Kidney epithelial cell (primary cell): ENCODE results near the gene MFAP5. TPM values are rescaled to one million over a fixed set of nuclear protein-coding genes. Genes with fewer than 3 reads are reported as not detected.
"Not testable (repeated sequence)": the region's sequence is repeated elsewhere in the genome, so short reads cannot be mapped to it uniquely, and the experiment has no call there.

ENCODE experiments used
- DNase-seq: peaks from one replicate; pipeline ENCODE4 v3.0.0-alpha.2; 2010; ENCODE audit warnings: low read depth
- H3K27me3 ChIP-seq: 2 replicates; pipeline ENCODE4 v1.6.0; 2011; ENCODE audit warnings: low read length; ENCODE audit not compliant: control insufficient read depth, insufficient read depth
- H3K36me3 ChIP-seq: 2 replicates; pipeline ENCODE4 v1.5.1; 2011; ENCODE audit warnings: low read length; ENCODE audit not compliant: control insufficient read depth, insufficient read depth
- H3K4me3 ChIP-seq: 2 replicates; pipeline ENCODE4 v1.5.1; 2011; ENCODE audit warnings: low read depth, mild to moderate bottlenecking, control low read depth, low read length
- total RNA-seq: library from RNA; depleted of rRNA; stranded (reverse); fragments of >200 nt; gene quantifications from 2 replicates; pipeline ENCODE4 v1.2.3, GENCODE V29; 2015
- TF ChIP-seq, protein P1 (sequence below): IDR thresholded peaks from 2 replicates; pipeline ENCODE4 v1.5.1; 2011; ENCODE audit warnings: mild to moderate bottlenecking, moderate library complexity, low read length, control low read depth, inconsistent platforms; ENCODE audit not compliant: insufficient read depth, poor library complexity, severe bottlenecking

MFAP5 gene
- total RNA-seq, 1 donor from 2014 or later = 15.8 TPM

DNA sequence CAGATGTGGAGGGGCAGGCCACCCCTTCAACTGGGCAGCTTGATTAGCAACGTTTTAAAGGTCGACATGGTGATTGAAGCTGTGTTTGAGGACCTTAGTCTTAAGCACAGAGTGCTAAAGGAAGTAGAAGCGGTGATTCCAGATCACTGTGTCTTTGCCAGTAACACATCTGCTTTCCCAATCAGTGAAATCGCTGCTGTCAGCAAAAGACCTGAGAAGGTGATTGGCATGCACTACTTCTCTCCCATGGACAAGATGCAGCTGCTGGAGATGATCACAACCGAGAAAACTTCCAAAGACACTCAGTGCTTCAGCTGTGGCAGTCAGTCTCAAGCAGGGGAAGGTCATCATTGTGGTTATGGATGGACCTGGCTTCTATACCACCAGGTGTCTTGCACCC, 26.0 kb downstream of the MFAP5 start:
- Histone ChIP-seq H3K36me3 (no peaks in the 10 kb centered on the region), H3K4me3 (no peak overlapping the region), H3K27me3 (no peaks in the 10 kb centered on the region)
- TF ChIP-seq, protein P1, sequence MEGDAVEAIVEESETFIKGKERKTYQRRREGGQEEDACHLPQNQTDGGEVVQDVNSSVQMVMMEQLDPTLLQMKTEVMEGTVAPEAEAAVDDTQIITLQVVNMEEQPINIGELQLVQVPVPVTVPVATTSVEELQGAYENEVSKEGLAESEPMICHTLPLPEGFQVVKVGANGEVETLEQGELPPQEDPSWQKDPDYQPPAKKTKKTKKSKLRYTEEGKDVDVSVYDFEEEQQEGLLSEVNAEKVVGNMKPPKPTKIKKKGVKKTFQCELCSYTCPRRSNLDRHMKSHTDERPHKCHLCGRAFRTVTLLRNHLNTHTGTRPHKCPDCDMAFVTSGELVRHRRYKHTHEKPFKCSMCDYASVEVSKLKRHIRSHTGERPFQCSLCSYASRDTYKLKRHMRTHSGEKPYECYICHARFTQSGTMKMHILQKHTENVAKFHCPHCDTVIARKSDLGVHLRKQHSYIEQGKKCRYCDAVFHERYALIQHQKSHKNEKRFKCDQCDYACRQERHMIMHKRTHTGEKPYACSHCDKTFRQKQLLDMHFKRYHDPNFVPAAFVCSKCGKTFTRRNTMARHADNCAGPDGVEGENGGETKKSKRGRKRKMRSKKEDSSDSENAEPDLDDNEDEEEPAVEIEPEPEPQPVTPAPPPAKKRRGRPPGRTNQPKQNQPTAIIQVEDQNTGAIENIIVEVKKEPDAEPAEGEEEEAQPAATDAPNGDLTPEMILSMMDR = no peak
- no peak for DNase-seq

DNA sequence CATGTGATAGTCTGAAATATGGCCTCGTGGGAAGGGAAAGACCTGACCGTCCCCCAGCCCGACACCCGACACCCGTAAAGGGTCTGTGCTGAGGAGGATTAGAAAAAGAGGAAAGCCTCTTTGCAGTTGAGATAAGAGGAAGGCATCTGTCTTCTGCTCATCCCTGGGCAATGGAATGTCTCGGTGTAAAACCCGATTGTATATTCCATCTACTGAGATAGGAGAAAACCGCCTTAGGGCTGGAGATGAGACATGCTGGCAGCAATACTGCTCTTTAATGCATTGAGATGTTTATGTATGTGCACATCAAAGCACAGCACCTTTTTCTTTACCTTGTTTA, 26.6 kb downstream of the MFAP5 start:
- not testable (repeated sequence) for H3K4me3 ChIP-seq, H3K27me3 ChIP-seq, DNase-seq

DNA sequence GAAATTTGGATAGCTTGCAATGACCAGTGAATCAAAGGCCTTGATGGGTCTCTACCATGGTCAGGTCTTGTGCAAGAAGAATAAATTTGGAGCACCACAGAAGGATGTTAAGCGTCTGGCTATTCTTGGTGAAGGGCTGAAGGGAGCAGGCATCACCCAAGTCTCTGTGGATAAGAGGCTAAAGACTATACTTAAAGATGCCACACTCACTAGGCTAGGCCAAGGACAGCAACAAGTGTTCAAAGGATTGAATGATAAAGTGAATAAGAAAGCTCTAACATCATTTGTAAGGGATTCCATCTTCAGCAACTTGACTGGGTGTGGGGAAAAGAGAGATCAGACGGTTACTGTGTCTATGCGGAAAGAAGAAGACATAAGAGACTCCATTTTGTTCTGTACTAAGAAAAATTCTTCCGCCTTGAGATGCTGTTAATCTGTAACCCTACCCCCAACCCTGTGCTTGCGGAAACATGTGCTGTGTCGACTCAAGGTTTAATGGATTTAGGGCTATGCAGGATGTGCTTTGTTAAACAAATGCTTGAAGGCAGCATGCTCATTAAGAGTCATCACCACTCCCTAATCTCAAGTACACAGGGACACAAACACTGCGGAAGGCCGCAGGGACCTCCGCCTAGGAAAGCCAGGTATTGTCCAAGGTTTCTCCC, 27.2 kb downstream of the MFAP5 start:
- not testable (repeated sequence) for H3K4me3 ChIP-seq, H3K27me3 ChIP-seq, DNase-seq, H3K36me3 ChIP-seq

More for the DNA sequence above, 26.6 kb downstream of the MFAP5 start:
- H3K36me3 ChIP-seq = not testable (repeated sequence)

DNA sequence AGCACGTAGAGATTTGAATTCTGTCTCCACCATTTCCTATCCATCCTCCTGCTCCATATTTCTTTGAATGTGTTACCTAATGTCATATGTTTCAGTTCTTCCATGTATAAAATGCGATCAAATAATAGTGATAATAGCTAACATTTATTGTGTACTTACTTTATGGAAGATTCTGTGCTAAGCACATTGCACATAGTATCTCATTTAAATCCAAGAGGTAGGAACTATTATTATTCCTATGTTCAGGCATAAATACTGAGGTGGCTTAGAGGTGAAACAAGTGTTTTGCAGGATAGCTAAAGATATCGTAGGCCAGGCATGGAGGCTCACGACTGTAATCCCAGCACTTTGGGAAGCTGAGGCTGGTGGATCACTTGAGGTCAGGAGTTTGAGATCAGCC, 32.5 kb downstream of the MFAP5 start:
- TF ChIP-seq, protein P1 = no peak
- no peak for DNase-seq
- Histone ChIP-seq H3K27me3 (no peaks in the 10 kb centered on the region), H3K4me3 (no peak overlapping the region), H3K36me3 (no peaks in the 10 kb centered on the region)

DNA sequence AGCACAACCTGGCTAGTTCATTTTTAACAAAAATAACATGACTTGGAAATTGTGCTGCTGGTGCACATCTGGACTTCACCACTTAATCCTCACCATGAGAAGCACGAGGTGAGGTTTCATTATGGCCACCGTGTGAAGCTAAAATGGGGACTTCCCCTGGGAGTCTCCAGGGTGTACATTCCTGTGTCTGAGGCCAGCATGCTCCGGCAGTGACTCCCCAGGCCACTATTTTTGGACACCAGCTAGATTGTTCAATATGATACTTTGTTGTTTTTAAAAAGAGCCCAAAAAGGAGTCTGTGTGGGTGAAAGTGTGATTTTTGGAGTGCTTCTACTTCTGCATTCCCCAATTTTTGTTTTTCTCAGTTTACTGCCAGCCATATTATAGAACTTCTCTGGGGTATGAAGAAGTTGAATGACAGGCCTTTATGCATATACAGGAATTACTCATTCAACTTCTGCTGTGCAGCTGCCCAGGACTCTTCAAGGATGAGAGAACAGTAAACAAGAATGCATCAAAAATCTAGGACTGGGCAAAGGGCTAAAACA, 33.1 kb downstream of the MFAP5 start:
- no peak overlapping the region for H3K4me3 ChIP-seq
- DNase-seq = no peak
- H3K27me3 ChIP-seq = no peaks in the 10 kb centered on the region
- TF ChIP-seq, protein P1 = no peak
- H3K36me3 ChIP-seq = no peaks in the 10 kb centered on the region

DNA sequence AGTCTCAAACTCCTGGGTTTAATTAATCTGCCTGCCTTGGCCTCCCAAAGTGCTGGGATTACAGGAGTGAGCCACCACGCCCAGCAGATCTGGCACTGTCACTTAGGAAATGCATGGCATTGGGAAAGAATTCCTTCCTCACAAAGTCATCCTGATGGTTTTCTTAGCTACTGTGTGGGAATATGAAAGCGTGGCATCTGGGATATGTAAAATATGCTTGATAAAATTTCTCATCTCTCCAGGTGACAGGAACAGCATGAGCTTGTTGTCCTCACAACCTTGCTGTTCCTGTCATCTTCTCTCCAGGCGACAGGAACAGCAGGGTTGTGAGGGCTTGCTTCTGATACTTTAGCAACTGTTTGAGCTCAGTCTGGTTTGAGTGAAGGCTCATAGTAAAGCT, 33.9 kb downstream of the MFAP5 start:
- no peak for DNase-seq
- Histone ChIP-seq H3K4me3 (no peak overlapping the region), H3K27me3 (no peaks in the 10 kb centered on the region), H3K36me3 (no peaks in the 10 kb centered on the region)
- TF ChIP-seq, protein P1 = no peak

DNA sequence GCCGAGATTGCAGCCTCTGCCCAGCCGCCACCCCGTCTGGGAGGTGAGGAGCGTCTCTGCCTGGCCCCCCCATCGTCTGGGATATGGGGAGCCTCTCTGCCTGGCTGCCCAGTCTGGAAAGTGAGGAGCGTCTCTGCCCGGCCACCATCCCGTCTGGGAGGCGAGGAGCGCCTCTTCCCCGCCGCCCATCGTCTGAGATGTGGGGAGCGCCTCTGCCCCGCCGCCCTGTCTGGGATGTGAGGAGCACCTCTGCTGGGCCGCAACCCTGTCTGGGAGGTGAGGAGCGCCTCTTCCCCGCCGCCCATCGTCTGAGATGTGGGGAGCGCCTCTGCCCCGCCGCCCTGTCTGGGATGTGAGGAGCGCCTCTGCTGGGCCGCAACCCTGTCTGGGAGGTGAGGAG, 37.9 kb downstream of the MFAP5 start:
- not testable (repeated sequence) for DNase-seq, H3K4me3 ChIP-seq, H3K27me3 ChIP-seq, H3K36me3 ChIP-seq
